Naive thymus-derived CD4-positive, alpha-beta T cell (primary cell): Measurements from ENCODE around the gene STK36. TPM values are rescaled to one million over a fixed set of nuclear protein-coding genes. Genes with fewer than 3 reads are reported as not detected.
A peak's percentile ranks its signal among the peaks of the same experiment; 100 is the strongest.

ENCODE experiments used
- ATAC-seq: fragments of 150-1000 bp; cut with Tn5 transposase; 2 replicates; pipeline ENCODE4 v1.10.0; 2021; ENCODE audit warnings: mild to moderate bottlenecking, moderate library complexity
- CTCF ChIA-PET: fragments of 350-600 bp; sonication (Branson Sonifier 250); formaldehyde crosslinking; loops from one replicate; lab custom pipeline; 2021; ENCODE audit warnings: antibody characterized with exemption; lab: Charles Lee
- POLR2A ChIA-PET: fragments of 350-600 bp; sonication (Branson Sonifier 250); formaldehyde crosslinking; loops from one replicate; lab custom pipeline; 2021; ENCODE audit warnings: antibody characterized with exemption, inconsistent platforms; lab: Charles Lee
- DNase-seq, 9 donors: peaks; one replicate each; pipeline versions ENCODE4 v3.0.0 to v3.0.0-alpha.2; 2020 to 2022; ENCODE audit warnings: mixed read lengths in 1 of 9
- H3K27ac ChIP-seq: one replicate; pipeline ENCODE4 v1.7.0; 2013; ENCODE audit warnings: mild to moderate bottlenecking, low read depth, low read length, moderate library complexity
- H3K27me3 ChIP-seq, 2 donors: one replicate each; pipeline ENCODE4 v1.7.0; 2013; ENCODE audit warnings: low read length in 2 of 2, mild to moderate bottlenecking in 2 of 2, moderate library complexity in 2 of 2; ENCODE audit not compliant: control insufficient read depth in 2 of 2, insufficient read depth in 2 of 2
- H3K36me3 ChIP-seq, 3 experiments: 1 replicate in 2 of 3; 2 replicates in 1 of 3; pipeline ENCODE4 v1.7.0; 2013; ENCODE audit warnings: low read length in 3 of 3, mild to moderate bottlenecking in 3 of 3, moderate library complexity in 1 of 3; ENCODE audit not compliant: insufficient read depth in 3 of 3, control insufficient read depth in 2 of 3
- H3K4me1 ChIP-seq, 2 donors: one replicate each; pipeline ENCODE4 v1.7.0; 2013; ENCODE audit warnings: low read length in 2 of 2, mild to moderate bottlenecking in 2 of 2, moderate library complexity in 1 of 2; ENCODE audit not compliant: control insufficient read depth in 2 of 2, insufficient read depth in 2 of 2
- H3K4me3 ChIP-seq: 2 replicates; pipeline ENCODE4 v1.7.0; 2013; ENCODE audit warnings: mild to moderate bottlenecking, low read length
- H3K9me3 ChIP-seq, 3 experiments: 1 replicate in 2 of 3; 2 replicates in 1 of 3; pipeline ENCODE4 v1.7.0; 2013; ENCODE audit warnings: low read length in 3 of 3; ENCODE audit not compliant: control insufficient read depth in 2 of 3
- H3K27ac Mint-ChIP-seq, 9 donors: one replicate each; pipeline ENCODE4 v1.8.0; 2020 to 2022; ENCODE audit warnings: mixed read lengths in 9 of 9, mild to moderate bottlenecking in 8 of 9, moderate library complexity in 5 of 9, inconsistent platforms in 2 of 9
- H3K27me3 Mint-ChIP-seq, 5 donors: one replicate each; pipeline ENCODE4 v1.8.0; 2021 to 2022; ENCODE audit warnings: mixed read lengths in 5 of 5, mild to moderate bottlenecking in 1 of 5
- H3K36me3 Mint-ChIP-seq, 5 donors: one replicate each; pipeline ENCODE4 v1.8.0; 2020 to 2022; ENCODE audit warnings: mixed read lengths in 5 of 5, mild to moderate bottlenecking in 3 of 5, inconsistent platforms in 1 of 5
- H3K4me1 Mint-ChIP-seq, 7 donors: one replicate each; pipeline ENCODE4 v1.8.0; 2020 to 2022; ENCODE audit warnings: mixed read lengths in 7 of 7, mild to moderate bottlenecking in 3 of 7, inconsistent platforms in 1 of 7
- H3K4me3 Mint-ChIP-seq, 10 donors: one replicate each; pipeline ENCODE4 v1.8.0; 2020 to 2022; ENCODE audit warnings: mild to moderate bottlenecking in 10 of 10, mixed read lengths in 10 of 10, moderate library complexity in 6 of 10, inconsistent platforms in 2 of 10
- H3K9me3 Mint-ChIP-seq, 11 donors: one replicate each; pipeline ENCODE4 v1.8.0; 2020 to 2022; ENCODE audit warnings: mixed read lengths in 11 of 11, mild to moderate bottlenecking in 4 of 11, inconsistent platforms in 1 of 11, moderate library complexity in 1 of 11
- intact Hi-C, 2 donors: fragments of 100-400 bp; cut with micrococcal nuclease; formaldehyde crosslinking; loops; one replicate each; pipeline ENCODE4 v1.15.1; 2023
- polyA plus RNA-seq, 2 donors: library from polyadenylated mRNA; unstranded; fragments of 300-500 nt; fragmentation: Illumina TruSeq; gene quantifications; one replicate each; pipeline ENCODE4 v1.2.3, GENCODE V29; 2021
- total RNA-seq, 6 experiments: library from RNA in 5 of 6; stranded (reverse) in 5 of 6; gene quantifications; 1 replicate in 5 of 6; 2 replicates in 1 of 6; pipeline ENCODE4 v1.2.3 and lab custom pipeline; 2021 to 2026

Gene STK36
- total and polyA plus RNA-seq, 7 experiments from 2014 or later, result 2.6 to 28.1 (median 19.0) TPM

DNA sequence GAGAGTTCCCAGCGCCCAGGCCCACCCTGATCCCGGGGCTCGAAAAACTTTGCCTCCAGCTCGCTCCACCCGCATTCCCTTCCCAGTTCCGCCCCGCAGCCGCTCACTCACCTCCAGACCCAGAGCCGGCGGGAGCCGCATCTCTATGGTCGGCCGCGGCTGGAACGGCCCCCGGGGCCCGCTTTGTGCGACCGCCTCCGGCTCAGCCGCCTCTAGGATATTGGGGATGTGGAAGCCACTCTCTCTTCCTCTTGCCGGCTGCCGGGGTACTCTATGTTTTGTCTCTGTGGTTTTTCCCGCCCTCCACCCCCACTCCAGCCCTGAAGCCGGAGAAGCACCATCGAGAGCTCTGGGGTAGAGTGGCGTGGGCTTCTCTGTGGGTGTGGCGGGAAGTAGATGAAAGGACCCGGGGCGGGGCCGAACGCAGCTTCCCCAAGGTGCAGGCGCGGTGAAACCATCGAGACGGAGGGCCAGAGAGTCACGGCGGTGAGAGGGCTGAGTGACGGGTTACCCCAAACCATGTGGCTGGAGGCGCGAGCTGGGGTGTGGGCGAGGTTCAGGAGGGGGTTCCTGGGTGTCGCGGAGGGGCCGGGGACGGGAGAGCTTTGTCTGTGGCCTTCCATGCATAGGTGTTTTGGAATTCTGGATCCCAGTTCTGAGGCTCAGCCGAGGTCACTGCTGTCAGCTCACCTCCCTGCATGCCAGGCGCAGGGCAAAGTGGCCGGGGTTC, 12.5 kb upstream of the STK36 start, which contains the start of the genes BCS1L and ZNF142:
BCS1L (plus strand) TSS at position 426 of the 730 bp plus-strand sequence. CDS start 1,305 bp downstream, outside the sequence.
ZNF142 (minus strand) TSS at position 366 of the 730 bp plus-strand sequence. CDS start 3,194 bp downstream, outside the sequence.
- Histone ChIP-seq H3K27me3 (no peaks in the 10 kb centered on the region), H3K4me1 (peaks cover 7 to 15% of the 10 kb centered on the region in 2 donors), H3K4me3 (peak within 1 kb of the TSS; percentile 83), H3K27ac (peak within 1 kb of the TSS; percentile 80), H3K36me3 (peaks cover 9 to 56% (median 15%) of the 10 kb centered on the region in 3 experiments), H3K9me3 (no peaks in the 10 kb centered on the region)
- ChIA-PET CTCF (interaction anchor here (0.6 to 3.4 kb wide), 9 partner anchors 11 to 234 kb away, joined by 3 to 11 read pairs (median 5); partner anchors contain the start of genes RNF25 and STK36), POLR2A (interaction anchor here (0.7 to 4.2 kb wide), 11 partner anchors 9 to 341 kb away, joined by 3 to 69 read pairs (median 4); partner anchors contain the start of genes CTDSP1, RNF25 and STK36)
- DNase-seq (peak; percentile 75 to 95 (median 90)), ATAC-seq (peak; percentile 99)
- Mint-ChIP-seq H3K27me3 (no peaks in the 10 kb centered on the region), H3K36me3 (peaks cover 0 to 24% (median 4%) of the 10 kb centered on the region in 5 donors), H3K27ac (peak within 1 kb of the TSS; percentile 74 to 96 (median 93)), H3K9me3 (no peaks in the 10 kb centered on the region), H3K4me1 (peaks cover 25 to 45% (median 38%) of the 10 kb centered on the region in 7 donors), H3K4me3 (peak within 1 kb of the TSS; percentile 90 to 99 (median 98))
- intact Hi-C loops, result loop anchor here (1.0 to 5.0 kb wide), 16 partner anchors 13 to 729 kb away; partner anchors contain the start of genes AAMP (in 2 of the 2), CNOT9 (in 2 of the 2), PNKD (in 2 of the 2) and RNF25 (in 2 of the 2)

DNA sequence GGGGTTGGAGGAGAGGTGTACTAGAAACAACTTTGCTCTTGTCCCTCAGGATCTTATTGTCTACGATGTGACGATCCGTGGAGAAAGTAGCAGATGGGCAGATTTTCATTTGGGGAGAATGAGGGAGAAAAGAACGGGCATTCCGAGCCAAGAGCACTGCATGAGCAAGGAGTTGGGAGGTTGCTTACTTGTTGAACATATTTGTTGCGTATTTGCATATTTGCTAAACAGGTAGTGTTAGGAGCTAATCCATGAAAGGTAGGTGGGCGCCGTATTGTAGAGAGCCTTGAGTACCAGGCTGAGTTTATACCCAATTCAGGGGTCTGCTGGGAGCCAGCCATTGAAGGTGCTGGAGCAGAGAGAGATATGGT, 11.9 kb upstream of the STK36 start:
- Histone ChIP-seq H3K36me3 (peaks cover 9 to 56% (median 13%) of the 10 kb centered on the region in 3 experiments), H3K27me3 (no peaks in the 10 kb centered on the region), H3K27ac (peak overlapping the region; percentile 80), H3K4me1 (peaks cover 7 to 15% of the 10 kb centered on the region in 2 donors), H3K4me3 (peak overlapping the region; percentile 83), H3K9me3 (no peaks in the 10 kb centered on the region)
- intact Hi-C loops, result loop anchor here (1.0 to 5.0 kb wide), 16 partner anchors 12 to 728 kb away; partner anchors contain the start of genes AAMP (in 2 of the 2), CNOT9 (in 2 of the 2), PNKD (in 2 of the 2) and RNF25 (in 2 of the 2)
- CTCF ChIA-PET, result interaction anchor here (0.5 to 3.4 kb wide), 8 partner anchors 12 to 387 kb away, joined by 3 to 11 read pairs (median 4); partner anchors contain the start of genes RNF25 and STK36
- Mint-ChIP-seq H3K4me1 (peaks cover 25 to 45% (median 38%) of the 10 kb centered on the region in 7 donors), H3K36me3 (peaks cover 0 to 29% (median 5%) of the 10 kb centered on the region in 5 donors), H3K4me3 (peak overlapping the region; percentile 90 to 99 (median 98)), H3K27me3 (no peaks in the 10 kb centered on the region), H3K27ac (peak overlapping the region; percentile 74 to 96 (median 93)), H3K9me3 (no peaks in the 10 kb centered on the region)
- POLR2A ChIA-PET, result interaction anchor here (0.7 to 4.2 kb wide), 11 partner anchors 10 to 342 kb away, joined by 3 to 69 read pairs (median 4); partner anchors contain the start of genes CTDSP1, RNF25 and STK36
- DNase-seq (no peak), ATAC-seq (no peak)

DNA sequence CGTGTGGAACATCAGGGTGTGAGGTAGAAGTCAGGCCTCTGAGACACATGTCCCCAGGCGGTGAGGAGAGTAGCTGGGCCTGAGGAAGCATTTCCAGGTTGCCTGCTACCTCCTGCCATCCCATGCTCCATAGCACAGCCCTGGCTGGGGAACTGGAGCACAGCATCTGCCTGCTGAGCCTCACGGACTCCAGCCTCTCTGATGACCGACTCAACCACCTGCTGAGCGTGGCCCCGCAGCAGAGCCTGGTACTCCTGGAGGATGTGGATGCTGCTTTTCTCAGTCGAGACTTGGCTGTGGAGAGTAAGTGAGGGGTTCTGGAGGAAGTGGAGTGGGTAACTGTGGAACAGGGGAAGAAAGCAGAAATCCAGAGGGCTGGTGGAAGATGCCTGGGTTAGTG, 9.5 kb upstream of the STK36 start:
- no peaks in the 10 kb centered on the region for H3K9me3 ChIP-seq
- intact Hi-C loops, result no loop called here
- H3K4me3 ChIP-seq, result no peak overlapping the region
- no peak for DNase-seq
- ATAC-seq, result no peak
- Mint-ChIP-seq H3K36me3 (peaks cover 4 to 34% (median 11%) of the 10 kb centered on the region in 5 donors), H3K9me3 (no peaks in the 10 kb centered on the region), H3K27ac (no peak overlapping the region), H3K4me3 (no peak overlapping the region), H3K4me1 (peaks cover 21 to 36% (median 30%) of the 10 kb centered on the region in 7 donors), H3K27me3 (no peaks in the 10 kb centered on the region)
- peaks cover 10 to 58% (median 13%) of the 10 kb centered on the region in 3 experiments for H3K36me3 ChIP-seq
- no peak overlapping the region for H3K27ac ChIP-seq
- no peaks in the 10 kb centered on the region for H3K27me3 ChIP-seq
- CTCF ChIA-PET, result no interaction called here
- H3K4me1 ChIP-seq, result peaks cover 7 to 15% of the 10 kb centered on the region in 2 donors
- POLR2A ChIA-PET, result no interaction called here

DNA sequence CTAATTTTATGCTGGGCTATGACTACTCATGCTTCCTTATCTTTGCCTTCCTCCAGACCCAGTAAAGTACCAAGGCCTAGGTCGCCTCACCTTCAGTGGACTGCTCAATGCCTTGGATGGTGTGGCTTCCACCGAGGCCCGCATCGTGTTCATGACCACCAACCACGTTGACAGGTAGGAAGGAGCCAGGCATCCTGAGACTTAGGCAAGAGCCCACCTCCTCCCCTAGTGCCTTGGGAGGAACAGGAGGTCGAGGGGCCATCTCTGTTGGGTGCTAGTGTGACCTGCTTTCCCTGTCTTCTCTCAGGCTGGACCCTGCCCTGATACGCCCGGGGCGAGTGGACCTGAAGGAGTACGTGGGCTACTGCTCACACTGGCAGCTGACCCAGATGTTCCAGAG, 9.1 kb upstream of the STK36 start:
- Mint-ChIP-seq H3K27ac (no peak overlapping the region), H3K4me1 (peaks cover 18 to 33% (median 26%) of the 10 kb centered on the region in 7 donors), H3K36me3 (peaks cover 0 to 29% (median 11%) of the 10 kb centered on the region in 5 donors), H3K27me3 (no peaks in the 10 kb centered on the region), H3K4me3 (no peak overlapping the region), H3K9me3 (no peaks in the 10 kb centered on the region)
- Histone ChIP-seq H3K27me3 (no peaks in the 10 kb centered on the region), H3K27ac (no peak overlapping the region), H3K4me3 (no peak overlapping the region), H3K4me1 (peaks cover 7 to 15% of the 10 kb centered on the region in 2 donors), H3K9me3 (no peaks in the 10 kb centered on the region), H3K36me3 (peaks cover 10 to 62% (median 13%) of the 10 kb centered on the region in 3 experiments)
- CTCF ChIA-PET, result interaction anchor here (1.0 kb wide), 1 partner anchor 9 kb away, joined by 4 read pairs; the partner anchor contains the start of genes RNF25 and STK36
- intact Hi-C loops, result no loop called here
- DNase-seq (no peak), ATAC-seq (no peak)
- POLR2A ChIA-PET, result interaction anchor here (0.9 kb wide), 1 partner anchor 9 kb away, joined by 3 read pairs; the partner anchor contains the start of genes RNF25 and STK36

DNA sequence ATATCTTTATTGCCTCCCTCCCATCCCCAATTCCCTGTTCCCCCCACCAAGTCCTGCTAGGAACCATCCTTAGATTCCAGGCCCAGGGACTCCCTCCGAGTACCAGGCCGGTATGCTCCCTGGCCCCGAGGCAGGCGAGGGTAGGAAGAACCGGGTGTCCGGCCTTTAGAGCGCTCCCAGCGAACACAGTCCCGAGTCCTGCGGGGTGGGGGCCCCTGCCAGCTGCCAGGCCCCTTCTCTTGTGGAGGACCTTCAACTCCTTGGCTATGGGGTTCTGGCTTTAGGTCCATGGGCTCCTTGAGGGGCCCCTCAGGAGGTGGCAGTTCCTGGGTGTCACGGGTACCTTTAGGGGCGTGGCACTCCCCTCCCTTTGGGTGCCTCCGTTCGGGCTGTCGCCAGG, 8.0 kb upstream of the STK36 start:
- CTCF ChIA-PET, result no interaction called here
- intact Hi-C loops, result no loop called here
- H3K4me3 Mint-ChIP-seq, result no peak overlapping the region
- ATAC-seq (no peak), DNase-seq (no peak)
- POLR2A ChIA-PET, result interaction anchor here (1.3 kb wide), 1 partner anchor 14 kb away, joined by 4 read pairs; no protein-coding TSS in a partner anchor
- H3K36me3 ChIP-seq, result peaks cover 10 to 72% (median 13%) of the 10 kb centered on the region in 3 experiments
- H3K9me3 ChIP-seq, result no peaks in the 10 kb centered on the region
- H3K27ac ChIP-seq, result no peak overlapping the region
- H3K4me1 Mint-ChIP-seq, result peaks cover 10 to 22% (median 16%) of the 10 kb centered on the region in 7 donors
- H3K27me3 Mint-ChIP-seq, result no peaks in the 10 kb centered on the region
- no peak overlapping the region for H3K27ac Mint-ChIP-seq
- H3K27me3 ChIP-seq, result no peaks in the 10 kb centered on the region
- H3K4me3 ChIP-seq, result no peak overlapping the region
- H3K36me3 Mint-ChIP-seq, result peaks cover 0 to 33% (median 11%) of the 10 kb centered on the region in 5 donors
- H3K9me3 Mint-ChIP-seq, result no peaks in the 10 kb centered on the region
- peaks cover 0 to 7% of the 10 kb centered on the region in 2 donors for H3K4me1 ChIP-seq

DNA sequence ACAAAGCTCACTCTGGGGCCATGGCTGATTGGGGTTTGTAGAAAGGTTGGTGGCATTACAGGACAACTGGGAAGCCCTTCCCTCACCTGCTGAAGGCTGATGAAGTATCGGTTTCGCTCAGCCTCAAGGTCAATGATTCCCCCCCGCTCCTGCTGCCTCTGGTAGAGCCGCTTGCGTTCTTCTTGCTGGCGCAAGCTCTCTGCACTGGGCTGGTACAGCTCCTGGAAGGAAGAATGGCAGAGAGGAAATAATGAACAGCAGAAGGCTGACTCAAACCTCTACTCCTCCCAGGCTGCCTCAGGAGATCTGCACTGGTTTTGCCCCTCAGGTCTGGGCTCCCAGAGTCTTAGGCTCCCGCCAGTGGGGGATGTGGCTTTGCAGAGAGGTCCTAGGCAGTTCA, 7.2 kb upstream of the STK36 start:
- Histone ChIP-seq H3K27me3 (no peaks in the 10 kb centered on the region), H3K27ac (no peak overlapping the region), H3K4me1 (peaks cover 0 to 7% of the 10 kb centered on the region in 2 donors), H3K4me3 (no peak overlapping the region), H3K36me3 (peaks cover 10 to 66% (median 13%) of the 10 kb centered on the region in 3 experiments), H3K9me3 (no peaks in the 10 kb centered on the region)
- Mint-ChIP-seq H3K27me3 (no peaks in the 10 kb centered on the region), H3K36me3 (peaks cover 0 to 30% (median 11%) of the 10 kb centered on the region in 5 donors), H3K4me3 (no peak overlapping the region), H3K9me3 (no peaks in the 10 kb centered on the region), H3K27ac (no peak overlapping the region), H3K4me1 (peaks cover 8 to 19% (median 9%) of the 10 kb centered on the region in 7 donors)
- DNase-seq (no peak), ATAC-seq (no peak)
- ChIA-PET POLR2A (no interaction called here), CTCF (no interaction called here)
- intact Hi-C loops, result no loop called here
